HepG2 (cell line): ENCODE data around the gene KIF21B. TPM values are rescaled to one million over a fixed set of nuclear protein-coding genes. Genes with fewer than 3 reads are reported as not detected.

ENCODE experiments used
- ATAC-seq: fragments of 200-7000 bp; cut with Tn5 transposase; 3 replicates; pipeline ENCODE4 v1.9.1; 2020; ENCODE audit warnings: mild to moderate bottlenecking, moderate library complexity
- BruUV-seq: library from RNA; stranded (reverse); fragments of 400-500 nt; replicated peaks from 2 replicates; lab custom pipeline; 2021; lab: Mats Ljungman, UMichigan
- CTCF ChIA-PET: fragments of 300-600 bp; formaldehyde crosslinking; extraction: SDS; loops from one replicate; lab custom pipeline; 2021; ENCODE audit warnings: low total read pairs, inconsistent platforms, low intra/inter-chr PET ratio; lab: Yijun Ruan, JAX
- POLR2A ChIA-PET: fragments of 350-600 bp; sonication (Branson Sonifier 250); formaldehyde crosslinking; loops from one replicate; lab custom pipeline; 2020; ENCODE audit warnings: antibody characterized with exemption, inconsistent platforms; lab: Yijun Ruan, JAX
- DNase-seq: peaks from one replicate; pipeline ENCODE4 v3.0.0-alpha.2; 2015; ENCODE audit warnings: low spot score
- FAIRE-seq: peaks from 3 replicates; lab custom pipeline; 2011; peaks lifted over from hg19 to GRCh38; lab: Jason Lieb, UNC
- H2AFZ ChIP-seq: one replicate; pipeline ENCODE4 v1.6.1; 2011; ENCODE audit warnings: low read length, inconsistent platforms
- H3K27ac ChIP-seq: fragments of 300-600 bp; 3 replicates; pipeline ENCODE4 v1.8.0; 2011; ENCODE audit warnings: mixed run types, mild to moderate bottlenecking, mixed read lengths, low read length, inconsistent platforms; ENCODE audit not compliant: insufficient read depth; ENCODE audit errors: extremely low read length
- H3K27me3 ChIP-seq, 2 experiments: fragments of 200-600 bp in 1 of 2; 2 replicates in 1 of 2; 3 replicates in 1 of 2; pipeline versions ENCODE4 v1.6.0 to v1.8.0; 2011; ENCODE audit warnings: low read length in 2 of 2, mild to moderate bottlenecking in 2 of 2, moderate library complexity in 2 of 2, inconsistent platforms in 1 of 2; ENCODE audit not compliant: insufficient read depth in 2 of 2, control insufficient read depth in 1 of 2
- H3K36me3 ChIP-seq, 2 experiments: fragments of 200-600 bp in 1 of 2; replicated peaks in 1 of 2; 2 replicates in 1 of 2; 3 replicates in 1 of 2; pipeline versions ENCODE4 v1.5.1 to v1.8.0; 2011; ENCODE audit warnings: low read length in 2 of 2, inconsistent platforms in 1 of 2; ENCODE audit not compliant: insufficient read depth in 2 of 2, control insufficient read depth in 1 of 2
- H3K4me1 ChIP-seq: 2 replicates; pipeline ENCODE4 v1.5.1; 2012; ENCODE audit warnings: low read length, inconsistent platforms; ENCODE audit not compliant: insufficient read depth
- H3K4me2 ChIP-seq: 2 replicates; pipeline ENCODE4 v1.6.0; 2011; ENCODE audit warnings: low read depth, low read length, inconsistent platforms
- H3K4me3 ChIP-seq, 3 experiments: fragments of 200-600 bp in 1 of 3; sonication (generic), shearing (Covaris generic) in 1 of 3; replicated peaks in 1 of 3; 2 replicates each; pipeline ENCODE4 v1.5.1; 2011 to 2016; ENCODE audit warnings: low read length in 3 of 3, inconsistent platforms in 2 of 3, low read depth in 2 of 3, mild to moderate bottlenecking in 2 of 3, control low read depth in 1 of 3, mixed read lengths in 1 of 3; ENCODE audit not compliant: insufficient read depth in 1 of 3
- H3K79me2 ChIP-seq: one replicate; pipeline ENCODE4 v1.6.1; 2011; ENCODE audit warnings: low read length, inconsistent platforms; ENCODE audit not compliant: insufficient read depth
- H3K9ac ChIP-seq: 2 replicates; pipeline ENCODE4 v1.6.0; 2011; ENCODE audit warnings: mild to moderate bottlenecking, low read depth, low read length, inconsistent platforms; ENCODE audit not compliant: insufficient read depth
- H3K9me3 ChIP-seq: 2 replicates; pipeline ENCODE4 v1.5.1; 2012; ENCODE audit warnings: mild to moderate bottlenecking, low read length
- H4K20me1 ChIP-seq: 2 replicates; pipeline ENCODE4 v1.6.0; 2011; ENCODE audit warnings: inconsistent platforms, mild to moderate bottlenecking, low read length, moderate library complexity; ENCODE audit not compliant: insufficient read depth
- ATAD3A ChIP-seq: sonication (generic); formaldehyde crosslinking; IDR thresholded peaks from 2 replicates; pipeline ENCODE4 v1.4.0; 2020; ENCODE audit warnings: missing genetic modification reagents
- CENPBD1 ChIP-seq: sonication (generic); formaldehyde crosslinking; IDR thresholded peaks from 2 replicates; pipeline ENCODE4 v1.8.0; 2022; ENCODE audit warnings: missing genetic modification reagents, low read depth, mild to moderate bottlenecking, borderline replicate concordance
- FLYWCH1 ChIP-seq: sonication (generic); formaldehyde crosslinking; IDR thresholded peaks from 2 replicates; pipeline ENCODE4 v1.8.1; 2023; ENCODE audit warnings: mild to moderate bottlenecking, missing genetic modification reagents
- FOXK2 ChIP-seq: fragments of 450-650 bp; IDR thresholded peaks from 2 replicates; pipeline ENCODE4 v1.6.1; 2016
- GTF2F1 ChIP-seq: fragments of 150-350 bp; IDR thresholded peaks from 2 replicates; pipeline ENCODE4 v1.6.1; 2014; ENCODE audit warnings: low read length
- HMGA1 ChIP-seq: sonication (generic); formaldehyde crosslinking; conservative IDR thresholded peaks from 2 replicates; pipeline ENCODE4 v1.4.0; 2020; ENCODE audit warnings: missing genetic modification reagents
- MAFF ChIP-seq: IDR thresholded peaks from 2 replicates; pipeline ENCODE4 v1.6.1; 2011; ENCODE audit warnings: low read depth, low read length, improper control_type of control experiment
- NAIF1 ChIP-seq: sonication (generic); formaldehyde crosslinking; IDR thresholded peaks from 2 replicates; pipeline ENCODE4 v1.5.0; 2020; ENCODE audit warnings: mild to moderate bottlenecking, missing genetic modification reagents, borderline replicate concordance
- NFYB ChIP-seq: sonication (generic); formaldehyde crosslinking; IDR thresholded peaks from 2 replicates; pipeline ENCODE4 v1.4.0; 2020; ENCODE audit warnings: missing genetic modification reagents
- NR3C1 ChIP-seq: sonication (generic); formaldehyde crosslinking; IDR thresholded peaks from 2 replicates; pipeline ENCODE4 v1.4.0; 2020; ENCODE audit warnings: missing genetic modification reagents
- PBX2 ChIP-seq: IDR thresholded peaks from 2 replicates; pipeline ENCODE4 v1.6.1; 2016; ENCODE audit warnings: control low read depth
- TARDBP ChIP-seq: sonication (generic); formaldehyde crosslinking; IDR thresholded peaks from 2 replicates; pipeline ENCODE4 v1.8.0; 2022; ENCODE audit warnings: mild to moderate bottlenecking, missing genetic modification reagents
- TERF1 ChIP-seq: sonication (generic); formaldehyde crosslinking; IDR thresholded peaks from 2 replicates; pipeline ENCODE4 v1.8.0; 2022; ENCODE audit warnings: mild to moderate bottlenecking, missing genetic modification reagents, moderate library complexity
- TFAP4 ChIP-seq: sonication (generic); IDR thresholded peaks from 2 replicates; pipeline ENCODE4 v1.6.1; 2016; ENCODE audit warnings: low read depth, borderline replicate concordance
- ZBTB14 ChIP-seq: sonication (generic); formaldehyde crosslinking; IDR thresholded peaks from 2 replicates; pipeline ENCODE4 v1.4.0; 2020; ENCODE audit warnings: missing genetic modification reagents
- ZNF207 ChIP-seq: fragments of 450-650 bp; IDR thresholded peaks from 2 replicates; pipeline ENCODE4 v1.6.1; 2016; ENCODE audit warnings: antibody characterized with exemption, borderline replicate concordance
- ZNF460 ChIP-seq: sonication (generic); formaldehyde crosslinking; IDR thresholded peaks from 2 replicates; pipeline ENCODE4 v1.5.1; 2020; ENCODE audit warnings: missing genetic modification reagents, mild to moderate bottlenecking, borderline replicate concordance
- ZNF547 ChIP-seq: sonication (generic); formaldehyde crosslinking; IDR thresholded peaks from 2 replicates; pipeline ENCODE4 v1.5.1; 2020; ENCODE audit warnings: mild to moderate bottlenecking, missing genetic modification reagents
- ZNF7 ChIP-seq: IDR thresholded peaks from 2 replicates; pipeline ENCODE4 v1.6.1; 2016; ENCODE audit warnings: missing biosample characterization, missing genetic modification reagents
- ZZZ3 ChIP-seq: sonication (generic); formaldehyde crosslinking; IDR thresholded peaks from 2 replicates; pipeline ENCODE4 v1.4.0; 2020; ENCODE audit warnings: missing genetic modification reagents, mild to moderate bottlenecking, borderline replicate concordance
- WGBS: methylation state at CpG from one replicate; pipeline ENCODE4 v1.1.6; 2017; ENCODE audit warnings: low lambda C conversion rate; 5-methylcytosine and 5-hydroxymethylcytosine counted together
- in situ Hi-C: cut with HindIII; loops from 2 replicates; pipeline ENCODE4 v1.10.0; 2017; ENCODE audit warnings: low pct_unique_long_range_greater_than_20kb; ENCODE audit not compliant: extremely low pct_ligation_motif_present
- intact Hi-C: fragments of 100-400 bp; cut with micrococcal nuclease; formaldehyde crosslinking; loops from one replicate; pipeline ENCODE4 v1.10.0; 2022; ENCODE audit not compliant: unreplicated experiment
- polyA plus RNA-seq, 8 experiments: library from polyadenylated mRNA; depleted of rRNA in 3 of 8; stranded (reverse) in 7 of 8; unstranded in 1 of 8; fragments of >200 nt; fragmentation: Illumina TruSeq in 4 of 8; extraction: Trizol in 4 of 8; gene quantifications; 2 replicates each; pipeline versions ENCODE4 v1.2.1 to v1.2.3, GENCODE V29; 2011 to 2016; ENCODE audit warnings: low read depth in 4 of 8, missing spikeins in 1 of 8, mixed read lengths in 1 of 8; ENCODE audit not compliant: insufficient read depth in 1 of 8
- total RNA-seq, 5 experiments: library from RNA; depleted of rRNA; stranded (reverse); fragments of >200 nt; fragmentation: Illumina TruSeq; extraction: Trizol; gene quantifications; 2 replicates each; pipeline ENCODE4 v1.2.3, GENCODE V29; 2016; ENCODE audit warnings: low read depth in 1 of 5

The KIF21B gene
- total and polyA plus RNA-seq, 2 of the 13 experiments (the other 11 are each of a cell fraction or from before 2014, with no cell fraction given), result 0.17 to 0.20 TPM

GRCh38 chr1:201049248-201049831 is 25.8 kb upstream of the KIF21B start:
- BruUV-seq, result no TSS peak
- Histone ChIP-seq H3K4me2 (no peak overlapping the region), H3K27me3 (peaks cover 6 to 31% of the 10 kb centered on the region in 2 experiments; a peak in 4 of 5 replicates), H3K79me2 (no peaks in the 10 kb centered on the region), H2AFZ (no peak overlapping the region), H3K27ac (no peak overlapping the region), H3K4me3 (no peak overlapping the region), H3K4me1 (no peaks in the 10 kb centered on the region), H3K36me3 (no peaks in the 10 kb centered on the region), H4K20me1 (no peaks in the 10 kb centered on the region), H3K9ac (no peak overlapping the region), H3K9me3 (no peaks in the 10 kb centered on the region)
- no peak for DNase-seq
- intact Hi-C loops, result no loop called here
- no peak for TF ChIP-seq TERF1 (CRISPR knock-in tag)
- TF ChIP-seq NFYB (CRISPR knock-in tag), result no peak
- TF ChIP-seq TARDBP, result no peak
- TF ChIP-seq HMGA1 (CRISPR knock-in tag), result no peak
- no peak for TF ChIP-seq FOXK2
- TF ChIP-seq TFAP4, result no peak
- no peak for TF ChIP-seq PBX2
- no peak for TF ChIP-seq CENPBD1
- TF ChIP-seq ZZZ3 (CRISPR knock-in tag), result no peak
- TF ChIP-seq ATAD3A (CRISPR knock-in tag), result no peak
- TF ChIP-seq NR3C1 (CRISPR knock-in tag), result no peak
- TF ChIP-seq ZBTB14 (CRISPR knock-in tag), result no peak
- TF ChIP-seq ZNF547 (CRISPR knock-in tag), result no peak
- no peak for TF ChIP-seq FLYWCH1
- TF ChIP-seq GTF2F1, result no peak
- no peak for TF ChIP-seq ZNF207
- no peak for TF ChIP-seq ZNF7 (CRISPR knock-in tag)
- TF ChIP-seq MAFF, result no peak
- TF ChIP-seq NAIF1, result no peak
- TF ChIP-seq ZNF460 (CRISPR knock-in tag), result no peak
- ChIA-PET CTCF (no interaction called here), POLR2A (no interaction called here)
- no peak for FAIRE-seq
- no peak for ATAC-seq
- 46% methylated on average over 5 of the region's 5 CpGs for WGBS
- in situ Hi-C loops, result no loop called here
